ENCODE results near the gene PSD2.

Gene PSD2

GRCh38 chr5:139881143-139881733, 85.6 kb downstream of the PSD2 start:
- H3K4me1 ChIP-seq (ENCODE audit: control insufficient read depth, insufficient read depth, low read length) = no peaks in the 10 kb centered on the region
- no peak overlapping the region for H3K9ac ChIP-seq (ENCODE audit: low read depth, low read length)
- no peak overlapping the region for H3K4me3 ChIP-seq (ENCODE audit: low read length)
- H3K4me2 ChIP-seq (ENCODE audit: low read length) = no peak overlapping the region
- no peaks in the 10 kb centered on the region for H3K36me3 ChIP-seq (ENCODE audit: insufficient read depth, low read length)
- H3K9me3 ChIP-seq (replicated peaks; ENCODE audit: low read length) = no peaks in the 10 kb centered on the region
- H3K27me3 ChIP-seq (ENCODE audit: control insufficient read depth, insufficient read depth, low read length) = peaks cover 68% of the 10 kb centered on the region

- H3K9me3 ChIP-seq (replicated peaks; ENCODE audit: low read length) = no peaks in the 10 kb centered on the region
- H3K27me3 ChIP-seq (ENCODE audit: control insufficient read depth, insufficient read depth, low read length) = peaks cover 73% of the 10 kb centered on the region
- H3K4me1 ChIP-seq (ENCODE audit: control insufficient read depth, insufficient read depth, low read length) = no peaks in the 10 kb centered on the region
- H3K9ac ChIP-seq (ENCODE audit: low read depth, low read length) = no peak overlapping the region
- no peak overlapping the region for H3K4me3 ChIP-seq (ENCODE audit: low read length)
- no peaks in the 10 kb centered on the region for H3K36me3 ChIP-seq (ENCODE audit: insufficient read depth, low read length)
- no peak overlapping the region for H3K4me2 ChIP-seq (ENCODE audit: low read length)
Measured at GRCh38 chr5:139882316-139882715, 86.7 kb downstream of the PSD2 start.

GRCh38 chr5:139882961-139883539, 87.4 kb downstream of the PSD2 start:
- Histone ChIP-seq H3K27me3 (ENCODE audit: control insufficient read depth, insufficient read depth, low read length) (peaks cover 79% of the 10 kb centered on the region), H3K36me3 (ENCODE audit: insufficient read depth, low read length) (no peaks in the 10 kb centered on the region), H3K4me3 (ENCODE audit: low read length) (no peak overlapping the region), H3K9ac (ENCODE audit: low read depth, low read length) (no peak overlapping the region), H3K4me1 (ENCODE audit: control insufficient read depth, insufficient read depth, low read length) (no peaks in the 10 kb centered on the region), H3K4me2 (ENCODE audit: low read length) (no peak overlapping the region), H3K9me3 (replicated peaks; ENCODE audit: low read length) (no peaks in the 10 kb centered on the region)

GRCh38 chr5:139884144-139884543, 88.5 kb downstream of the PSD2 start:
- Histone ChIP-seq H3K4me3 (ENCODE audit: low read length) (no peak overlapping the region), H3K9me3 (replicated peaks; ENCODE audit: low read length) (no peaks in the 10 kb centered on the region), H3K4me2 (ENCODE audit: low read length) (no peak overlapping the region), H3K4me1 (ENCODE audit: control insufficient read depth, insufficient read depth, low read length) (no peaks in the 10 kb centered on the region), H3K9ac (ENCODE audit: low read depth, low read length) (no peak overlapping the region), H3K27me3 (ENCODE audit: control insufficient read depth, insufficient read depth, low read length) (peaks cover 84% of the 10 kb centered on the region), H3K36me3 (ENCODE audit: insufficient read depth, low read length) (no peaks in the 10 kb centered on the region)

DNA sequence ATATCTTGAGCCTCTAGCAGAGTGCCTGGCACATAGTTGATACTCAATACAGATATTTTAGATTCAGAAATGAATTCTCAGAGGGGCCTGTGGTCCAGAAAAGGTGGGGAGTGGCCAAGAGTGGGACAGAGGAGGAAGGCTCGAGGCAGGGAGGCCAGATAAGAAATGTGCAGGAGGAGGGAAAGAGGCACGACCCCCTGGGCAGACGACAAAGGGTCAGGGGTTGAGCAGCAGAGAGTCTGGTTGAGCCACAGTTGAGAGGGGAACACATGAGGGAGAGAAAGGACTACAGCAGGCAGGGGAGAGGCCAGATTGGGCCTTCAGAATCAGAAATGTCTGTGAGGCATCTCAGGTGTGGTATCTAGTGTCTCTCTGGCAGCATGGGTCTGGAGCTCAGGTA, 89.1 kb downstream of the PSD2 start:
- H3K4me1 ChIP-seq (ENCODE audit: control insufficient read depth, insufficient read depth, low read length) = no peaks in the 10 kb centered on the region
- H3K27me3 ChIP-seq (ENCODE audit: control insufficient read depth, insufficient read depth, low read length) = peaks cover 84% of the 10 kb centered on the region
- H3K4me3 ChIP-seq (ENCODE audit: low read length) = no peak overlapping the region
- H3K36me3 ChIP-seq (ENCODE audit: insufficient read depth, low read length) = no peaks in the 10 kb centered on the region
- no peak overlapping the region for H3K4me2 ChIP-seq (ENCODE audit: low read length)
- H3K9me3 ChIP-seq (replicated peaks; ENCODE audit: low read length) = no peaks in the 10 kb centered on the region
- no peak overlapping the region for H3K9ac ChIP-seq (ENCODE audit: low read depth, low read length)

DNA sequence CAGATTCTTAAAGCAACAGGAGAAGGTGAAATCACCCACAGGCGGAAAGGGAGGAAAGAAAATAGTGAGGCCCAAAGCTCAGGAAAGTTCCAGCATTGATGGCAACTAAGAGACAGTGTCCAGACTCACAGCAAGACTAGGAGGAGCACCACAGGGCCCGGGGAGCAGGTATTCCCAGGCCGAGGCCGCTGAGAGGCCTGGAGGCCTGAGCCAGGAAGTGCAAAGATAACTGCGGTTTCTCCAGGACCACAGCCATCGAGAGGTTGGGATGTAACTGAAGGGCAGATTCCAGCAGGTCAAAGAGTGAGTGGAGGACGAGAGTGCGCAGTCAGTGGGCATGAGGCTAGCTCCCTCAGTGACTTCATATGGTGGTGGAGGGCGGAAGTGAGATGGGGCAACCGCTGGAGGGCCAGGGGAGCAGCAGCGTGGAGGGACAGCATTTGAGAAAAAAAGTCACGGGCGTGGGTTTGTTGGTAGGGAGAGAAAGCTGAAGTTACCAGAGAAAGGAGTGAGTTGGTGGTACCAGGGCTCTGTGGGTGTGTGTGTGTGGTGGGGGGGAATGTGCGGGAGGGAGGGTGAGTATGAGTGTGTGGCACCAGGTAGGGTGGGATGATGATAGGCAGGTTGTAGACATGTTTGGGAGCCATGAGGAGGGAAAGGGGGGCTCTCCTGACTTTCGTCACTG, 89.7 kb downstream of the PSD2 start:
- Histone ChIP-seq H3K27me3 (ENCODE audit: control insufficient read depth, insufficient read depth, low read length) (peaks cover 89% of the 10 kb centered on the region), H3K4me2 (ENCODE audit: low read length) (no peak overlapping the region), H3K9ac (ENCODE audit: low read depth, low read length) (no peak overlapping the region), H3K4me3 (ENCODE audit: low read length) (no peak overlapping the region), H3K9me3 (replicated peaks; ENCODE audit: low read length) (no peaks in the 10 kb centered on the region), H3K4me1 (ENCODE audit: control insufficient read depth, insufficient read depth, low read length) (no peaks in the 10 kb centered on the region), H3K36me3 (ENCODE audit: insufficient read depth, low read length) (no peaks in the 10 kb centered on the region)

- Histone ChIP-seq H3K4me2 (ENCODE audit: low read length) (no peak overlapping the region), H3K9ac (ENCODE audit: low read depth, low read length) (no peak overlapping the region), H3K36me3 (ENCODE audit: insufficient read depth, low read length) (no peaks in the 10 kb centered on the region), H3K27me3 (ENCODE audit: control insufficient read depth, insufficient read depth, low read length) (peaks cover 90% of the 10 kb centered on the region), H3K9me3 (replicated peaks; ENCODE audit: low read length) (no peaks in the 10 kb centered on the region), H3K4me1 (ENCODE audit: control insufficient read depth, insufficient read depth, low read length) (no peaks in the 10 kb centered on the region), H3K4me3 (ENCODE audit: low read length) (no peak overlapping the region)
Measured at GRCh38 chr5:139885857-139886208, 90.2 kb downstream of the PSD2 start.

DNA sequence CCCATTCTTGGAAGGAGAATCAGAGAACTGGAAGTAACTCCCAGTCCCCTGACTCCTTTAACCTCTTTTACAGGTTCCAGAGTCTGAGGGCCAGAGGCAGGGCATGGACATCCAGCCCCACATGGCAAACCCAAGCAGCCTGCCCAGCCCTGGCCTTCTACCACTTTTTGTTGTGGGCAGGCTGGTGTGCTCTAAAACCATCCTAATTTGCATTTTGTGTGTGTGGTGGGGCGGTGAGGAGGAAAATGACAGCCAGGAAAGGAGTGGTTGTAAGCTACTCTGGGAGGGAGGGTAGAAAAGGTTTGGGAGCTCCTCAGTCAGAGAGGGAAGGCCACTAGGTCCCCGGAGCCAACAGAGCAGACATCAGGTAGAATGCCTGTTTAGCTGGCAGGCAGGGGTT, 90.6 kb downstream of the PSD2 start:
- no peaks in the 10 kb centered on the region for H3K4me1 ChIP-seq (ENCODE audit: control insufficient read depth, insufficient read depth, low read length)
- no peak overlapping the region for H3K9ac ChIP-seq (ENCODE audit: low read depth, low read length)
- H3K4me3 ChIP-seq (ENCODE audit: low read length) = no peak overlapping the region
- H3K36me3 ChIP-seq (ENCODE audit: insufficient read depth, low read length) = no peaks in the 10 kb centered on the region
- peaks cover 91% of the 10 kb centered on the region for H3K27me3 ChIP-seq (ENCODE audit: control insufficient read depth, insufficient read depth, low read length)
- H3K9me3 ChIP-seq (replicated peaks; ENCODE audit: low read length) = no peaks in the 10 kb centered on the region
- H3K4me2 ChIP-seq (ENCODE audit: low read length) = no peak overlapping the region

DNA sequence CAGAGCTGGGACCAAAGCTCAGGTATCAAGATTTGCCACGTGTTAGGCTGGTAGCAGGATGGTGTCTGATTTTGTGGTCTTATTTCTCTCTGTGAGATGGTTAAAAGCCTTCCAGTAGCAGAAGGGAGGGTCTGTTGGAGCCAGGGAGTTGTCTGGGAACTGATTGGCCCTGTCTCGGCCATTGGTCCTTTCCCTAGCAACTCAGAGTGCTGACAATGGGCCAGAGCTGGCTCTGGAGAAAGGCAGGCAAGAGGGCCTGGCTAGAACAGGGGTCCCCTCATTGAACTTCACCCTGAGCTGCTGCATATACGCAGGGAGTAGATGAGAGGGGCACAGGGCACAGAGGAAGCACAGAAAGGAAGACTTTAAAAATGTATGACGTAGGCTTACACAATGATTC, 92.8 kb downstream of the PSD2 start:
- peaks cover 91% of the 10 kb centered on the region for H3K27me3 ChIP-seq (ENCODE audit: control insufficient read depth, insufficient read depth, low read length)
- H3K4me2 ChIP-seq (ENCODE audit: low read length) = no peak overlapping the region
- H3K9ac ChIP-seq (ENCODE audit: low read depth, low read length) = no peak overlapping the region
- H3K36me3 ChIP-seq (ENCODE audit: insufficient read depth, low read length) = no peaks in the 10 kb centered on the region
- no peaks in the 10 kb centered on the region for H3K9me3 ChIP-seq (replicated peaks; ENCODE audit: low read length)
- no peaks in the 10 kb centered on the region for H3K4me1 ChIP-seq (ENCODE audit: control insufficient read depth, insufficient read depth, low read length)
- H3K4me3 ChIP-seq (ENCODE audit: low read length) = no peak overlapping the region

GRCh38 chr5:139889410-139889809, 93.8 kb downstream of the PSD2 start:
- no peak overlapping the region for H3K9ac ChIP-seq (ENCODE audit: low read depth, low read length)
- H3K36me3 ChIP-seq (ENCODE audit: insufficient read depth, low read length) = no peaks in the 10 kb centered on the region
- no peak overlapping the region for H3K4me2 ChIP-seq (ENCODE audit: low read length)
- H3K4me1 ChIP-seq (ENCODE audit: control insufficient read depth, insufficient read depth, low read length) = no peaks in the 10 kb centered on the region
- no peak overlapping the region for H3K4me3 ChIP-seq (ENCODE audit: low read length)
- H3K9me3 ChIP-seq (replicated peaks; ENCODE audit: low read length) = no peaks in the 10 kb centered on the region
- H3K27me3 ChIP-seq (ENCODE audit: control insufficient read depth, insufficient read depth, low read length) = peaks cover 90% of the 10 kb centered on the region

GRCh38 chr5:139893873-139894272, 98.3 kb downstream of the PSD2 start:
- Histone ChIP-seq H3K4me1 (ENCODE audit: control insufficient read depth, insufficient read depth, low read length) (no peaks in the 10 kb centered on the region), H3K36me3 (ENCODE audit: insufficient read depth, low read length) (no peaks in the 10 kb centered on the region), H3K27me3 (ENCODE audit: control insufficient read depth, insufficient read depth, low read length) (peaks cover 94% of the 10 kb centered on the region), H3K9ac (ENCODE audit: low read depth, low read length) (no peak overlapping the region), H3K4me2 (ENCODE audit: low read length) (no peak overlapping the region), H3K4me3 (ENCODE audit: low read length) (no peak overlapping the region), H3K9me3 (replicated peaks; ENCODE audit: low read length) (no peaks in the 10 kb centered on the region)

All from skeletal muscle satellite cell (primary cell).